RPMI8226 (cell line): Measurements from ENCODE around the gene ERN1.

ENCODE experiments used
- DNase-seq: peaks from one replicate; pipeline ENCODE4 v3.0.0-alpha.2; 2015

Gene ERN1

GRCh38 chr17:64056269-64057005, 73.5 kb downstream of the ERN1 start:
- no peak for DNase-seq

- DNase-seq: no peak
These were observed 74.5 kb downstream of the ERN1 start for GRCh38 chr17:64055183-64056142.

GRCh38 chr17:64054304-64054703, 75.6 kb downstream of the ERN1 start:
- DNase-seq: no peak

- DNase-seq: no peak
These were observed 76.8 kb downstream of the ERN1 start for GRCh38 chr17:64053101-64053500.

- no peak for DNase-seq
These were observed 78.8 kb downstream of the ERN1 start for GRCh38 chr17:64051153-64051552.

GRCh38 chr17:64048805-64049204, 81.1 kb downstream of the ERN1 start:
- DNase-seq: no peak

GRCh38 chr17:64045176-64045575, 84.8 kb downstream of the ERN1 start:
- no peak for DNase-seq

- DNase-seq: no peak
These were observed 87.1 kb downstream of the ERN1 start for GRCh38 chr17:64042700-64043485.

GRCh38 chr17:64041912-64042311, 88.0 kb downstream of the ERN1 start:
- no peak for DNase-seq

- DNase-seq: no peak
These were observed 89.7 kb downstream of the ERN1 start for GRCh38 chr17:64040206-64040605.

GRCh38 chr17:64039106-64039400, 90.9 kb downstream of the ERN1 start:
- no peak for DNase-seq

GRCh38 chr17:64038331-64039105, 91.4 kb downstream of the ERN1 start:
- DNase-seq: no peak

- no peak for DNase-seq
These were observed 92.1 kb downstream of the ERN1 start for GRCh38 chr17:64037802-64038201.

- DNase-seq: no peak
These were observed 92.8 kb downstream of the ERN1 start for GRCh38 chr17:64037180-64037579.

- no peak for DNase-seq
These were observed 93.6 kb downstream of the ERN1 start for GRCh38 chr17:64036198-64036922.

GRCh38 chr17:64032081-64032480, 97.9 kb downstream of the ERN1 start:
- DNase-seq: no peak

- peak; percentile 75 for DNase-seq
These were observed 101.0 kb downstream of the ERN1 start for GRCh38 chr17:64028874-64029464.

GRCh38 chr17:64025732-64026294, 104.1 kb downstream of the ERN1 start:
- peak; percentile 83 for DNase-seq

GRCh38 chr17:64024781-64025731, 104.9 kb downstream of the ERN1 start:
- DNase-seq: no peak

- DNase-seq: no peak
These were observed 105.7 kb downstream of the ERN1 start for GRCh38 chr17:64024215-64024654.
